Right lobe of liver (tissue), 6 donors: ENCODE data around the gene ZBTB7B. TPM values are rescaled to one million over a fixed set of nuclear protein-coding genes. Genes with fewer than 3 reads are reported as not detected.
"Not testable (repeated sequence)": the region's sequence is repeated elsewhere in the genome, so short reads cannot be mapped to it uniquely, and the experiment has no call there.

Experiments used
- ATAC-seq, 4 donors: fragments of 200-7000 bp; cut with Tn5 transposase; one replicate each; pipeline ENCODE4 v1.9.1; 2020; ENCODE audit warnings: mild to moderate bottlenecking in 4 of 4, moderate library complexity in 4 of 4
- DNase-seq, 3 donors: peaks; one replicate each; pipeline ENCODE4 v3.0.0-alpha.2; 2020
- H3K27ac ChIP-seq, 3 donors: fragments of 200-600 bp; one replicate each; pipeline ENCODE4 v1.8.0; 2022
- H3K27me3 ChIP-seq, 2 donors: fragments of 200-600 bp; one replicate each; pipeline ENCODE4 v1.8.0; 2022
- H3K36me3 ChIP-seq, 4 donors: fragments of 200-600 bp; sonication (generic) in 1 of 4; one replicate each; pipeline versions ENCODE4 v1.5.1 to v1.8.0; 2017 to 2022; ENCODE audit warnings: control low read depth in 1 of 4
- H3K4me1 ChIP-seq, 4 donors: fragments of 200-600 bp; sonication (generic) in 1 of 4; one replicate each; pipeline versions ENCODE4 v1.5.1 to v1.8.0; 2017 to 2022; ENCODE audit warnings: control low read depth in 1 of 4
- H3K4me3 ChIP-seq, 3 donors: fragments of 200-600 bp; one replicate each; pipeline ENCODE4 v1.8.0; 2022
- H3K9me3 ChIP-seq, 4 donors: fragments of 200-600 bp; sonication (generic) in 1 of 4; one replicate each; pipeline versions ENCODE4 v1.5.1 to v1.8.0; 2017 to 2022; ENCODE audit warnings: control low read depth in 1 of 4
- CTCF ChIP-seq, 4 donors: fragments of 200-600 bp in 3 of 4; fragments of 450-650 bp in 1 of 4; IDR thresholded peaks; one replicate each; pipeline versions ENCODE4 v1.5.1 to v1.8.0; 2016 to 2022; ENCODE audit warnings: antibody characterized with exemption in 4 of 4, mild to moderate bottlenecking in 2 of 4
- POLR2A ChIP-seq: fragments of 450-650 bp; IDR thresholded peaks from one replicate; pipeline ENCODE4 v1.6.1; 2017; ENCODE audit warnings: antibody characterized with exemption, mild to moderate bottlenecking
- WGBS: methylation state at CpG from one replicate; pipeline ENCODE4 v1.1.6; 2018; ENCODE audit warnings: low coverage, low lambda C conversion rate; ENCODE audit not compliant: insufficient coverage; ENCODE audit errors: missing lambda C conversion rate; 5-methylcytosine and 5-hydroxymethylcytosine counted together
- intact Hi-C, 2 donors: fragments of 100-400 bp; cut with DNase I; formaldehyde crosslinking; loops; one replicate each; pipeline versions ENCODE4 v1.11.2 to v1.14.1; 2022
- total RNA-seq, 6 experiments: library from RNA; depleted of rRNA in 2 of 6; stranded (reverse); fragments of >200 nt in 2 of 6; fragmentation: NEBNext Ultra II Directional in 3 of 6; extraction: Animal tissue kit (Norgen Biotek cat#: 25700) in 3 of 6; gene quantifications; one replicate each; pipeline versions ENCODE4 v1.1.0 to v1.2.4, GENCODE V29; 2016 to 2023
- donor health status: DM: no; HTN: yes; CAD: no.
- donor health status: DM: no; HTN: no; CAD: no.
- donor health status: DM: no; HTN: no; CAD: no.
- donor health status: DM: no; HTN: yes; CAD: no.
- donor health status: DM: no; HTN: yes; CAD: no.

Gene ZBTB7B
- total RNA-seq, 6 experiments from 2014 or later = 35.0 to 83.8 (median 38.8) TPM

GRCh38 chr1:154982897-154983648 lies 19.5 kb upstream of the ZBTB7B start, which contains the start of gene FLAD1:
Gene FLAD1 (plus strand): TSS chr1:154983344. CDS start chr1:154983695, 351 bp downstream.
- peak; percentile 32 for TF ChIP-seq POLR2A
- TF ChIP-seq CTCF (IDR thresholded peaks at IDR 0.05) = no peak
- intact Hi-C loops = loop anchor here in 1 of 2 donors (10.0 kb wide), 1 partner anchor 72 kb away; the partner anchor contains the start of gene ADAM15
- Histone ChIP-seq H3K4me1 (peaks cover 0 to 26% (median 4%) of the 10 kb centered on the region in 4 donors), H3K27ac (peak within 1 kb of the TSS; percentile 1 to 58 (median 35)), H3K9me3 (no peaks in the 10 kb centered on the region), H3K4me3 (peak within 1 kb of the TSS; percentile 55 to 83 (median 75)), H3K36me3 (peaks cover 0 to 11% (median 2%) of the 10 kb centered on the region in 4 donors), H3K27me3 (no peaks in the 10 kb centered on the region)
- ATAC-seq (peak; percentile 98 to 99 (median 98)), DNase-seq (peak; percentile 94 to 99 (median 96))
- 0% methylated on average over 26 of the region's 26 CpGs for WGBS

GRCh38 chr1:154983776-154984466 lies 18.7 kb upstream of the ZBTB7B start:
- WGBS = 20% methylated on average over 14 of the region's 17 CpGs
- DNase-seq = peak in 1 of 3 donors; percentile 42
- ATAC-seq = no peak

GRCh38 chr1:154986736-154987135 lies 15.9 kb upstream of the ZBTB7B start:
- intact Hi-C loops = loop anchor here in 1 of 2 donors (10.0 kb wide), 1 partner anchor 68 kb away; the partner anchor contains the start of gene ADAM15
- H3K36me3 ChIP-seq, DNase-seq, H3K9me3 ChIP-seq, H3K4me3 ChIP-seq, H3K27me3 ChIP-seq, ATAC-seq: not testable (repeated sequence)
- Histone ChIP-seq H3K27ac (peak overlapping the region in 2 of 3 donors; percentile 44 to 86), H3K4me1 (peaks cover 0 to 32% (median 4%) of the 10 kb centered on the region in 4 donors)
- WGBS = 77% methylated on average over 3 of the region's 4 CpGs

More at GRCh38 chr1:154983776-154984466, 18.7 kb upstream of the ZBTB7B start:
- peaks cover 0 to 28% (median 4%) of the 10 kb centered on the region in 4 donors for H3K4me1 ChIP-seq
- peaks cover 0 to 10% (median 0%) of the 10 kb centered on the region in 4 donors for H3K36me3 ChIP-seq
- H3K9me3 ChIP-seq = no peaks in the 10 kb centered on the region
- intact Hi-C loops = loop anchor here in 1 of 2 donors (10.0 kb wide), 1 partner anchor 71 kb away; the partner anchor contains the start of gene ADAM15
- no peaks in the 10 kb centered on the region for H3K27me3 ChIP-seq
- peak overlapping the region in 2 of 3 donors; percentile 1 to 58 for H3K27ac ChIP-seq
- peak overlapping the region; percentile 55 to 83 (median 75) for H3K4me3 ChIP-seq
- no peak for TF ChIP-seq POLR2A
- no peak for TF ChIP-seq CTCF (IDR thresholded peaks at IDR 0.05)

GRCh38 chr1:154987326-154987725 lies 15.3 kb upstream of the ZBTB7B start:
- Histone ChIP-seq H3K4me3 (no peak overlapping the region), H3K27ac (peak overlapping the region in 2 of 3 donors; percentile 44 to 86), H3K9me3 (no peaks in the 10 kb centered on the region), H3K27me3 (no peaks in the 10 kb centered on the region), H3K36me3 (peaks cover 0 to 9% (median 0%) of the 10 kb centered on the region in 4 donors), H3K4me1 (peaks cover 0 to 32% (median 4%) of the 10 kb centered on the region in 4 donors)
- TF ChIP-seq CTCF (IDR thresholded peaks at IDR 0.05) (no peak), POLR2A (no peak)
- intact Hi-C loops = loop anchor here in 1 of 2 donors (10.0 kb wide), 1 partner anchor 67 kb away; the partner anchor contains the start of gene ADAM15
- ATAC-seq = peak; percentile 19 to 60 (median 40)
- peak in 2 of 3 donors; percentile 89 to 90 for DNase-seq
- WGBS = 17% methylated on average over 2 of the region's 6 CpGs
